Neural cell (in vitro differentiated cells): Measurements from ENCODE around the gene IGF1. TPM values are rescaled to one million over a fixed set of nuclear protein-coding genes. Genes with fewer than 3 reads are reported as not detected.

Experiments
- H2AFZ ChIP-seq: fragments of 200-600, 300-800 bp; sonication (generic), shearing (Covaris generic); 2 replicates; pipeline ENCODE4 v1.6.0; 2014; ENCODE audit warnings: low read depth, mild to moderate bottlenecking, antibody characterized with exemption, low read length, moderate library complexity
- H3F3A ChIP-seq: fragments of 200-600 bp; shearing (Covaris generic); 2 replicates; pipeline ENCODE4 v1.6.1; 2016; ENCODE audit warnings: mild to moderate bottlenecking, moderate library complexity, mixed read lengths, antibody characterized with exemption, low read length; ENCODE audit not compliant: insufficient read depth, poor library complexity, severe bottlenecking
- H3K27ac ChIP-seq: fragments of 200-600, 300-800 bp; sonication (generic), shearing (Covaris generic); 2 replicates; pipeline ENCODE4 v1.5.1; 2014; ENCODE audit warnings: mild to moderate bottlenecking, low read length, moderate library complexity
- H3K27me3 ChIP-seq: fragments of 300-800, 200-600 bp; sonication (generic), shearing (Covaris generic); 2 replicates; pipeline ENCODE4 v1.6.0; 2014; ENCODE audit warnings: mild to moderate bottlenecking, low read depth, low read length, moderate library complexity; ENCODE audit not compliant: insufficient read depth
- H3K36me3 ChIP-seq: fragments of 300-800, 200-600 bp; sonication (generic), shearing (Covaris generic); 2 replicates; pipeline ENCODE4 v1.5.1; 2014; ENCODE audit warnings: mild to moderate bottlenecking, antibody characterized with exemption, low read length, moderate library complexity; ENCODE audit not compliant: insufficient read depth
- H3K4me2 ChIP-seq: fragments of 300-800, 200-600 bp; sonication (generic), shearing (Covaris generic); 2 replicates; pipeline ENCODE4 v1.6.0; 2014; ENCODE audit warnings: mild to moderate bottlenecking, low read length
- H3K4me3 ChIP-seq: fragments of 300-800, 200-600 bp; sonication (generic), shearing (Covaris generic); 2 replicates; pipeline ENCODE4 v1.5.1; 2014; ENCODE audit warnings: mild to moderate bottlenecking, low read length, moderate library complexity
- H3K79me2 ChIP-seq: fragments of 200-600 bp; shearing (Covaris generic); replicated peaks from 2 replicates; pipeline ENCODE4 v1.6.0; 2014; ENCODE audit warnings: mild to moderate bottlenecking, low read length, moderate library complexity; ENCODE audit not compliant: insufficient read depth
- H3K9ac ChIP-seq: fragments of 300-800, 200-600 bp; sonication (generic), shearing (Covaris generic); 2 replicates; pipeline ENCODE4 v1.6.1; 2016; ENCODE audit warnings: mild to moderate bottlenecking, low read length, mixed read lengths
- H3K9me2 ChIP-seq: fragments of 200-600 bp; shearing (Covaris generic); 2 replicates; pipeline ENCODE4 v1.6.1; 2016; ENCODE audit warnings: mild to moderate bottlenecking, low read length, mixed read lengths; ENCODE audit not compliant: insufficient read depth
- H3K9me3 ChIP-seq: fragments of 200-600, 300-800 bp; sonication (generic), shearing (Covaris generic); 2 replicates; pipeline ENCODE4 v1.6.1; 2016; ENCODE audit warnings: mild to moderate bottlenecking, mixed run types, low read length, moderate library complexity, mixed read lengths
- H4K20me1 ChIP-seq: fragments of 200-600 bp; shearing (Covaris generic); 2 replicates; pipeline ENCODE4 v1.6.1; 2016; ENCODE audit warnings: mild to moderate bottlenecking, mixed run types; ENCODE audit not compliant: insufficient read depth
- EP300 ChIP-seq: fragments of 450-650 bp; conservative IDR thresholded peaks from 2 replicates; pipeline ENCODE4 v1.6.1; 2014; ENCODE audit warnings: antibody characterized with exemption, mild to moderate bottlenecking, moderate library complexity; ENCODE audit not compliant: poor library complexity, severe bottlenecking
- EZH2 ChIP-seq: fragments of 200-600, 300-800 bp; shearing (Covaris generic), sonication (generic); IDR thresholded peaks from 2 replicates; pipeline ENCODE4 v1.6.1; 2014; ENCODE audit warnings: antibody characterized with exemption, low read length, borderline replicate concordance, mild to moderate bottlenecking; ENCODE audit not compliant: insufficient read depth, poor library complexity, severe bottlenecking
- MXI1 ChIP-seq: fragments of 450-650 bp; conservative IDR thresholded peaks from 2 replicates; pipeline ENCODE4 v1.6.1; 2014; ENCODE audit warnings: antibody characterized with exemption, mild to moderate bottlenecking; ENCODE audit not compliant: poor library complexity, severe bottlenecking
- POLR2AphosphoS5 ChIP-seq: IDR thresholded peaks from 2 replicates; pipeline ENCODE4 v1.6.1; 2012
- RAD21 ChIP-seq: fragments of 450-650 bp; conservative IDR thresholded peaks from 2 replicates; pipeline ENCODE4 v1.6.1; 2014; ENCODE audit warnings: antibody characterized with exemption, mild to moderate bottlenecking, moderate library complexity
- SMC3 ChIP-seq: fragments of 450-650 bp; conservative IDR thresholded peaks from 2 replicates; pipeline ENCODE4 v1.6.1; 2014; ENCODE audit warnings: antibody characterized with exemption, mild to moderate bottlenecking, moderate library complexity; ENCODE audit not compliant: poor library complexity
- TAF1 ChIP-seq: IDR thresholded peaks from 2 replicates; pipeline ENCODE4 v1.6.1; 2012; ENCODE audit warnings: low read depth
- polyA plus RNA-seq: library from polyadenylated mRNA; depleted of rRNA; stranded (reverse); fragments of >200 nt; gene quantifications from 2 replicates; pipeline ENCODE4 v1.2.3, GENCODE V29; 2014
- TF ChIP-seq, protein P1 (sequence below): fragments of 450-650 bp; IDR thresholded peaks from 2 replicates; pipeline ENCODE4 v1.5.1; 2014; ENCODE audit warnings: antibody characterized with exemption, mild to moderate bottlenecking, moderate library complexity; ENCODE audit not compliant: poor library complexity, severe bottlenecking
- TF ChIP-seq, protein P2 (sequence below): IDR thresholded peaks from 2 replicates; pipeline ENCODE4 v1.6.1; 2012; ENCODE audit warnings: borderline replicate concordance

IGF1 gene
- polyA plus RNA-seq, 1 donor from 2014 or later = not detected

GRCh38 chr12:102479099-102479885 is 1.1 kb downstream of the IGF1 start:
- no peak overlapping the region for H3K27ac ChIP-seq
- TF ChIP-seq POLR2AphosphoS5 (peak; percentile 58), SMC3 (no peak), EZH2 (no peak), RAD21 (no peak), MXI1 (no peak), EP300 (peak; percentile 14)
- TF ChIP-seq, protein P1, sequence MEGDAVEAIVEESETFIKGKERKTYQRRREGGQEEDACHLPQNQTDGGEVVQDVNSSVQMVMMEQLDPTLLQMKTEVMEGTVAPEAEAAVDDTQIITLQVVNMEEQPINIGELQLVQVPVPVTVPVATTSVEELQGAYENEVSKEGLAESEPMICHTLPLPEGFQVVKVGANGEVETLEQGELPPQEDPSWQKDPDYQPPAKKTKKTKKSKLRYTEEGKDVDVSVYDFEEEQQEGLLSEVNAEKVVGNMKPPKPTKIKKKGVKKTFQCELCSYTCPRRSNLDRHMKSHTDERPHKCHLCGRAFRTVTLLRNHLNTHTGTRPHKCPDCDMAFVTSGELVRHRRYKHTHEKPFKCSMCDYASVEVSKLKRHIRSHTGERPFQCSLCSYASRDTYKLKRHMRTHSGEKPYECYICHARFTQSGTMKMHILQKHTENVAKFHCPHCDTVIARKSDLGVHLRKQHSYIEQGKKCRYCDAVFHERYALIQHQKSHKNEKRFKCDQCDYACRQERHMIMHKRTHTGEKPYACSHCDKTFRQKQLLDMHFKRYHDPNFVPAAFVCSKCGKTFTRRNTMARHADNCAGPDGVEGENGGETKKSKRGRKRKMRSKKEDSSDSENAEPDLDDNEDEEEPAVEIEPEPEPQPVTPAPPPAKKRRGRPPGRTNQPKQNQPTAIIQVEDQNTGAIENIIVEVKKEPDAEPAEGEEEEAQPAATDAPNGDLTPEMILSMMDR = no peak
- H3F3A ChIP-seq = no peaks in the 10 kb centered on the region
- H3K36me3 ChIP-seq = no peaks in the 10 kb centered on the region
- H3K4me3 ChIP-seq = no peak overlapping the region
- no peaks in the 10 kb centered on the region for H4K20me1 ChIP-seq
- H3K4me2 ChIP-seq = no peak overlapping the region
- H3K9ac ChIP-seq = no peak overlapping the region
- no peaks in the 10 kb centered on the region for H3K9me2 ChIP-seq
- no peak overlapping the region for H2AFZ ChIP-seq
- H3K27me3 ChIP-seq = no peaks in the 10 kb centered on the region
- H3K9me3 ChIP-seq = no peaks in the 10 kb centered on the region
- H3K79me2 ChIP-seq = no peaks in the 10 kb centered on the region

DNA sequence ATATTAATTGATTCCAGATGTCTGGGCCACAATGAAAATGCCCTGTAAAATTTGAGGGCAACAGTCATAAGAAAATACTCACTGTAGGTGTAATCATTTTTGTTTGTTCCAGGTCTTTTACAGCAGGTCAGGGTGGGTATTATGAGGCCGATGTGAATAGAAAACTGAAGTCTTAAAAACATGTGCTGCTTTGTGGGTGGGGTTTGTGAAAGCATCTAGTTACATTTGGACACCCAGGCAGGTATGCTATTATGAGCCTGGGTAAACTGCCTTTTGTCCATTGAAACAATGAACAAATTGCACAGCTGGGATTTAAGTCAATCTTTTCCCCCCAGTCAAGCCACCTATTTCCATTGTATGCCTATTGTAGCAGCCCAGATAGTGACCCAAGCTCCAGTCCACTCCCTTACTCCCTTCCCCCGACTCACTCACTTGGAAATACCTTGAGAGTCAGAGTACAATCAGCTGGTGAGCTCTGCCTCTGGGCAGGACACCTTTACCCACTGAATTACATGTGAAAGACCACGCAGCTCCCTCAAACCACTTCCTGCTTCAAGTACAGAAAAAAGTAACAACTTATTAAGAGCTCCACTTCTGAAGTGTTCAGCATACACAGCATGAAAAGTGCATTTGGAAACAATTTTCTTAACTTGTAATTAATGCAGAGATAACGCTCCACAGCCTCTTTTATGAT is 1.8 kb downstream of the IGF1 start:
- H3F3A ChIP-seq = no peaks in the 10 kb centered on the region
- no peaks in the 10 kb centered on the region for H3K9me2 ChIP-seq
- TF ChIP-seq RAD21 (no peak), POLR2AphosphoS5 (no peak), SMC3 (no peak), TAF1 (no peak), MXI1 (no peak), EP300 (no peak), EZH2 (no peak)
- TF ChIP-seq, protein P2, sequence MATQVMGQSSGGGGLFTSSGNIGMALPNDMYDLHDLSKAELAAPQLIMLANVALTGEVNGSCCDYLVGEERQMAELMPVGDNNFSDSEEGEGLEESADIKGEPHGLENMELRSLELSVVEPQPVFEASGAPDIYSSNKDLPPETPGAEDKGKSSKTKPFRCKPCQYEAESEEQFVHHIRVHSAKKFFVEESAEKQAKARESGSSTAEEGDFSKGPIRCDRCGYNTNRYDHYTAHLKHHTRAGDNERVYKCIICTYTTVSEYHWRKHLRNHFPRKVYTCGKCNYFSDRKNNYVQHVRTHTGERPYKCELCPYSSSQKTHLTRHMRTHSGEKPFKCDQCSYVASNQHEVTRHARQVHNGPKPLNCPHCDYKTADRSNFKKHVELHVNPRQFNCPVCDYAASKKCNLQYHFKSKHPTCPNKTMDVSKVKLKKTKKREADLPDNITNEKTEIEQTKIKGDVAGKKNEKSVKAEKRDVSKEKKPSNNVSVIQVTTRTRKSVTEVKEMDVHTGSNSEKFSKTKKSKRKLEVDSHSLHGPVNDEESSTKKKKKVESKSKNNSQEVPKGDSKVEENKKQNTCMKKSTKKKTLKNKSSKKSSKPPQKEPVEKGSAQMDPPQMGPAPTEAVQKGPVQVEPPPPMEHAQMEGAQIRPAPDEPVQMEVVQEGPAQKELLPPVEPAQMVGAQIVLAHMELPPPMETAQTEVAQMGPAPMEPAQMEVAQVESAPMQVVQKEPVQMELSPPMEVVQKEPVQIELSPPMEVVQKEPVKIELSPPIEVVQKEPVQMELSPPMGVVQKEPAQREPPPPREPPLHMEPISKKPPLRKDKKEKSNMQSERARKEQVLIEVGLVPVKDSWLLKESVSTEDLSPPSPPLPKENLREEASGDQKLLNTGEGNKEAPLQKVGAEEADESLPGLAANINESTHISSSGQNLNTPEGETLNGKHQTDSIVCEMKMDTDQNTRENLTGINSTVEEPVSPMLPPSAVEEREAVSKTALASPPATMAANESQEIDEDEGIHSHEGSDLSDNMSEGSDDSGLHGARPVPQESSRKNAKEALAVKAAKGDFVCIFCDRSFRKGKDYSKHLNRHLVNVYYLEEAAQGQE = no peak
- TF ChIP-seq, protein P1 = no peak
- no peak overlapping the region for H3K27ac ChIP-seq
- no peaks in the 10 kb centered on the region for H3K9me3 ChIP-seq
- no peak overlapping the region for H3K9ac ChIP-seq
- H3K4me3 ChIP-seq = no peak overlapping the region
- H3K36me3 ChIP-seq = no peaks in the 10 kb centered on the region
- H4K20me1 ChIP-seq = no peaks in the 10 kb centered on the region
- H3K4me2 ChIP-seq = no peak overlapping the region
- no peaks in the 10 kb centered on the region for H3K79me2 ChIP-seq
- no peaks in the 10 kb centered on the region for H3K27me3 ChIP-seq
- no peak overlapping the region for H2AFZ ChIP-seq
